Memory B cell (primary cell): ENCODE data around the gene KBTBD13.

Experiments
- ATAC-seq: fragments of 150-1000 bp; cut with Tn5 transposase; 2 replicates; pipeline ENCODE4 v1.10.0; 2021; ENCODE audit warnings: low read depth, mild to moderate bottlenecking, moderate library complexity
- DNase-seq, 2 donors: peaks; one replicate each; pipeline ENCODE4 v3.0.0; 2022; ENCODE audit warnings: low spot score in 2 of 2
- H3K27ac Mint-ChIP-seq: one replicate; pipeline ENCODE4 v1.8.0; 2022; ENCODE audit warnings: mild to moderate bottlenecking, moderate library complexity, mixed read lengths
- H3K27me3 Mint-ChIP-seq: one replicate; pipeline ENCODE4 v1.8.0; 2022; ENCODE audit warnings: mixed read lengths
- H3K36me3 Mint-ChIP-seq: one replicate; pipeline ENCODE4 v1.8.0; 2022; ENCODE audit warnings: mild to moderate bottlenecking, mixed read lengths
- H3K4me1 Mint-ChIP-seq: one replicate; pipeline ENCODE4 v1.8.0; 2022; ENCODE audit warnings: mixed read lengths
- H3K4me3 Mint-ChIP-seq: one replicate; pipeline ENCODE4 v1.8.0; 2022; ENCODE audit warnings: mild to moderate bottlenecking, moderate library complexity, mixed read lengths
- H3K9me3 Mint-ChIP-seq: one replicate; pipeline ENCODE4 v1.8.0; 2022; ENCODE audit warnings: mixed read lengths

Gene KBTBD13

DNA sequence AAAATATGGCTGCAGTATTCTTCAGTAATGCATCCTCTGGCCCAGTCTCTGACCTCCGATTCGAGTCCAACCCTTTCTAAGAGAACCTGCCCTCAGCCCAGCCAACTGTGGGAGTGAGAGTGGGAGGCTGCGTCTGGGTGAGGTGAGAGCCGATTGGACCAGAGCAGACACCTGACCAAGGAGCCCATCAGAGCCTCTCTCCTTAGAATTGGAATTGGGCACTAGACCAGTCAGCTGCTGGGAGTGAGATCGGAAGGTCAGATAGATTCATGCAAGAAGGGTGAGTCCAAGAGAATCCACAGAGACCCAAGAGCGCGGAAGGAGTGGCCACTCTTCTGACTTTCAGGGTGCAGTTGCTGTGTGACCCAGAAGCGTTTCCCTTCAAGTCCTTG is 19.0 kb upstream of the KBTBD13 start:
- H3K27ac Mint-ChIP-seq, result no peak overlapping the region
- no peak for ATAC-seq
- no peaks in the 10 kb centered on the region for H3K4me1 Mint-ChIP-seq

GRCh38 chr15:65058394-65059368 is 17.9 kb upstream of the KBTBD13 start:
- no peaks in the 10 kb centered on the region for H3K36me3 Mint-ChIP-seq
- H3K4me1 Mint-ChIP-seq, result no peaks in the 10 kb centered on the region
- H3K27me3 Mint-ChIP-seq, result peaks cover 4% of the 10 kb centered on the region
- H3K9me3 Mint-ChIP-seq, result no peaks in the 10 kb centered on the region
- no peak overlapping the region for H3K4me3 Mint-ChIP-seq
- no peak for DNase-seq
- ATAC-seq, result no peak
- no peak overlapping the region for H3K27ac Mint-ChIP-seq

More for the DNA sequence above, 19.0 kb upstream of the KBTBD13 start:
- no peaks in the 10 kb centered on the region for H3K9me3 Mint-ChIP-seq
- H3K36me3 Mint-ChIP-seq, result no peaks in the 10 kb centered on the region
- peaks cover 2% of the 10 kb centered on the region for H3K27me3 Mint-ChIP-seq
- DNase-seq, result no peak
- no peak overlapping the region for H3K4me3 Mint-ChIP-seq

DNA sequence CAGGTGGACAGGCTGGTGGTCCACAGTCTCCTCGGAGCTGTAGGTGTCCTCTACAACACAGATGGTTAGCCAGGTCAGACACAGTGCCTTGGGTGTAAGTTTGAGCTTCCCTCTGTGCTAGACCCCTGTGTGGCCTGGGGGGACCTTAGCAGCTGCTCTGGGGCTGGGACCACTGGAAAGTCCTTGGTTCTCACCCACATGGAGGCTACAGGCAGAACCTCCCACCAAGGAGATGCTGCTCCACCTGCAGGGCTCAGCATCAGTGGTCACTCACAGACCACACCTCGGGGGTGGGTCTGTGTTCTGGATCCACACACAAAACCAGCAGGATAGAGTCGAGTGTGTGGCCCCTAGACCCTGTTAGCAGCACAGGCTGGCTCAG is 17.2 kb upstream of the KBTBD13 start:
- no peak overlapping the region for H3K4me3 Mint-ChIP-seq
- DNase-seq (no peak), ATAC-seq (no peak)
- H3K4me1 Mint-ChIP-seq, result no peaks in the 10 kb centered on the region
- H3K36me3 Mint-ChIP-seq, result no peaks in the 10 kb centered on the region
- no peaks in the 10 kb centered on the region for H3K9me3 Mint-ChIP-seq
- H3K27ac Mint-ChIP-seq, result no peak overlapping the region
- H3K27me3 Mint-ChIP-seq, result peaks cover 4% of the 10 kb centered on the region

DNA sequence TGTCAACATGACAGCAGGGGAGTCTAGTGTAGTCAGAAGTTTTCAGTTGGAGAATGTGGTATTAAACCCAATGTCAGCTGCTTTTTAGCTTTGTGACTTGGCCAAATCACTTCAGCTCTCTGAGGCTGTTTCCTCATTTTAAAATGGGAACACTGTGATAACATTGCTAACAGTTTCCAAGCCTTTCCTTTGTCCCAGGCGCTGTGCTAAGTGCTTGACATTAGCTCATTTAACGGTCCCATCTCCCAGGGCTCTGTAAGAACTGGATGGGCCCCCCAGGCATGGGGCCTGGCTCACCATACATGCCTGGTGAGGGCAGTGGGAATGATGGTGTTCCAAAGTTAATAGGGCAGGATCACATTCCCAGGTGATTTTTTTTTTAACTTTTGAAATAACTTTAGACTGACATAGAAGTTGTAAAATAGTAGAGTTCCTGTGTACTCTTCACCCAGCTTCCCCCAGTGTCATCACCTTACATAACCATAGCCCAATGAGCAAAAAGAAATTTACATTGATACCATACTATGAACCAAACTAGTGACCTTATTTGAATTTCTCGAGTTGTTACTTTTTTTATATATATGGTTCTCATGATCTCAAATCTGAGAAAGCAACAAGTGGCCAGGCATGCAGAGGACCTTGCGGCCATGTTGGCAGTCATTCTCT is 16.5 kb upstream of the KBTBD13 start:
- peaks cover 4% of the 10 kb centered on the region for H3K27me3 Mint-ChIP-seq
- no peaks in the 10 kb centered on the region for H3K4me1 Mint-ChIP-seq
- H3K9me3 Mint-ChIP-seq, result no peaks in the 10 kb centered on the region
- DNase-seq (no peak), ATAC-seq (no peak)
- no peaks in the 10 kb centered on the region for H3K36me3 Mint-ChIP-seq
- H3K27ac Mint-ChIP-seq, result no peak overlapping the region
- H3K4me3 Mint-ChIP-seq, result no peak overlapping the region

DNA sequence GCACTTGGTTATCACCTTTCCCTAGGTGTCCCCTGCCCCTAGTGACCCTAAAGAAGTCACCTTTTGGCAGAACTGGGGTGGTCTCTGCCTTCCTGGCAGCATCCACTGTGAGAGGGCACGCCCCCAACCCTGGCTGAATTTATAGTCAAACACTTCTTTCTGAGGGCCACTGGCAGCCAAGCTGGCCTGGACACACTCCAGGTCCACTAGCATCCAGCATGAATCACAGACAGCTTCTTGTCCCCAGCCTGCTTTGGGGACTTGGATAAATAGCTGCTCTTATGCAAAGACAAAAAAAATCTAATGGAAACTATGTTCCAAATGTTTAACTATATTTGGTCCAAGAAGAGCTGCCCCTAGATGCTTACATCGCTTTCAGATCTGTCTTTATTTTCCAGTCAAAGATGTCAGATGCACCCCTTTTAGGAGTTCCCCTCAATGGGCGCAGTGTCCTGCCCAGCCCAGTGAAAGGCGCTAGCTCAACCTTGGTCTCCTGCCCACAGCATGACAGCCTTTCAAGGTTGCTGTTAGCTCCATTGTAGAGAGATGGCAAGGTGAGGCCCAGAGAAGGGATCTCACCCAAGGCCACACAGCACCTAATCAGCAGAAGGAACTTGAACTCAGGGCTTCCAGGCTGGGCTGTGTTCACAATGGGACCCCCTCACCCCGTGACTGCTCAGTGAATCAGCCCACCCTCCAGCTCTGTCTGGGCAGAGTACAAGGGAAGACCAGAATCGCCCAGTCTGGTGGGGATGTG is 15.7 kb upstream of the KBTBD13 start:
- no peak for DNase-seq
- Mint-ChIP-seq H3K27ac (no peak overlapping the region), H3K27me3 (peaks cover 5% of the 10 kb centered on the region)

GRCh38 chr15:65062061-65062460 is 14.5 kb upstream of the KBTBD13 start:
- H3K27ac Mint-ChIP-seq, result no peak overlapping the region

More for the DNA sequence above, 15.7 kb upstream of the KBTBD13 start:
- ATAC-seq, result no peak
- Mint-ChIP-seq H3K36me3 (peaks cover 1% of the 10 kb centered on the region), H3K4me3 (no peak overlapping the region), H3K4me1 (no peaks in the 10 kb centered on the region), H3K9me3 (no peaks in the 10 kb centered on the region)

GRCh38 chr15:65062726-65063125 is 13.8 kb upstream of the KBTBD13 start:
- Mint-ChIP-seq H3K27me3 (peaks cover 8% of the 10 kb centered on the region), H3K9me3 (no peaks in the 10 kb centered on the region), H3K4me1 (peaks cover 3% of the 10 kb centered on the region), H3K27ac (no peak overlapping the region), H3K4me3 (no peak overlapping the region), H3K36me3 (peaks cover 2% of the 10 kb centered on the region)
- no peak for DNase-seq
- ATAC-seq, result no peak

More at GRCh38 chr15:65062061-65062460, 14.5 kb upstream of the KBTBD13 start:
- Mint-ChIP-seq H3K27me3 (peaks cover 5% of the 10 kb centered on the region), H3K36me3 (peaks cover 2% of the 10 kb centered on the region), H3K4me3 (no peak overlapping the region), H3K9me3 (no peaks in the 10 kb centered on the region), H3K4me1 (no peaks in the 10 kb centered on the region)
- no peak for ATAC-seq
- no peak for DNase-seq

- no peak overlapping the region for H3K27ac Mint-ChIP-seq
- no peak overlapping the region for H3K4me3 Mint-ChIP-seq
- H3K4me1 Mint-ChIP-seq, result peaks cover 3% of the 10 kb centered on the region
- ATAC-seq, result no peak
- DNase-seq, result no peak
- peaks cover 12% of the 10 kb centered on the region for H3K27me3 Mint-ChIP-seq
- no peaks in the 10 kb centered on the region for H3K9me3 Mint-ChIP-seq
- H3K36me3 Mint-ChIP-seq, result peaks cover 2% of the 10 kb centered on the region
These were observed 10.4 kb upstream of the KBTBD13 start for GRCh38 chr15:65066001-65066634.

- H3K27me3 Mint-ChIP-seq, result peaks cover 12% of the 10 kb centered on the region
- H3K4me1 Mint-ChIP-seq, result peaks cover 3% of the 10 kb centered on the region
- H3K36me3 Mint-ChIP-seq, result peaks cover 2% of the 10 kb centered on the region
- DNase-seq (no peak), ATAC-seq (no peak)
- no peak overlapping the region for H3K27ac Mint-ChIP-seq
- no peaks in the 10 kb centered on the region for H3K9me3 Mint-ChIP-seq
- H3K4me3 Mint-ChIP-seq, result peak overlapping the region; percentile 59
These were observed 9.8 kb upstream of the KBTBD13 start for GRCh38 chr15:65066635-65067316.

DNA sequence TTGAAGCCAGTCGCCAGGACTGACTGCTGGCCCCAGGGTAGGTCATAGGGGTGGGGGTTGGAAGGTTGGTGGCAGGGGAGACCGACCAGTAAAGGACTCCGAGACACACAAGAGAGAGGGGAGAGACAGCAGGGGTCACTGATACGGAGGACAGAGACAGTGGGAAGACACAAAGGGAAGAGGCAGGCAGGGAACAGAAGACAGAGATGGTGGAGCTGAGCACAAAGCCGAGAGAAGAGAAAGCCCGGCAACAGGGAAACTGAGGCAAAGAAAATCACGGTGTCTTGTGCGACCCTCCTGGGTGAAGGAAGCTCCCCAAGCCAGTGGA is 9.3 kb upstream of the KBTBD13 start:
- no peak for DNase-seq
- Mint-ChIP-seq H3K4me3 (peak overlapping the region; percentile 59), H3K27me3 (peaks cover 12% of the 10 kb centered on the region), H3K9me3 (no peaks in the 10 kb centered on the region), H3K4me1 (peaks cover 3% of the 10 kb centered on the region), H3K27ac (no peak overlapping the region), H3K36me3 (peaks cover 2% of the 10 kb centered on the region)
- ATAC-seq, result no peak

GRCh38 chr15:65067645-65068402 is 8.7 kb upstream of the KBTBD13 start, which contains the start of gene RASL12:
RASL12 (minus strand) TSS chr15:65067991; CDS start chr15:65067835, 156 bp downstream.
- Mint-ChIP-seq H3K4me1 (peaks cover 3% of the 10 kb centered on the region), H3K9me3 (no peaks in the 10 kb centered on the region), H3K4me3 (peak within 1 kb of the TSS; percentile 59), H3K27ac (no peak within 1 kb of the TSS), H3K36me3 (peaks cover 2% of the 10 kb centered on the region), H3K27me3 (peaks cover 12% of the 10 kb centered on the region)
- no peak for DNase-seq
- no peak for ATAC-seq

DNA sequence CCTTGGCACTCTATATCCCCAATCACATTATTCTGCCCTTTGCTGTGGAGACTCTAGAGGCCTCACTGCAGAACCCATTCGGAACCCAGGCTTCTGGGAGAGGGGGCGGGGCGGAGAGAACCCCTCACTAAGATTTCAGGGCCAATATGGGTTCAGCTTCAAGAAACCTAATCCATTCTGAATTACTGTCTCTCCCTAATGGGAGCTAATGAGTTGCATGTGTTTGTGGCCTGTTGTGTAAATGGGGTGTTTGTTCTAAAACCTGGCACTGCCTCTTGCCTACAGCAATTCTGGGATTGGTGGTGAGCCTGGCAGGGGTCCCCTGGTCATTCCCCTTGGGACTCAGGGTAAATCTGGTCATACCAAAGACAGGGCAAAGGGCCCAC is 8.2 kb upstream of the KBTBD13 start:
- DNase-seq (no peak), ATAC-seq (no peak)
- peaks cover 10% of the 10 kb centered on the region for H3K27me3 Mint-ChIP-seq
- H3K4me1 Mint-ChIP-seq, result peaks cover 3% of the 10 kb centered on the region
- peaks cover 2% of the 10 kb centered on the region for H3K36me3 Mint-ChIP-seq
- peak overlapping the region; percentile 12 for H3K4me3 Mint-ChIP-seq
- H3K27ac Mint-ChIP-seq, result no peak overlapping the region
- H3K9me3 Mint-ChIP-seq, result no peaks in the 10 kb centered on the region

- H3K27me3 Mint-ChIP-seq, result peaks cover 10% of the 10 kb centered on the region
- H3K4me1 Mint-ChIP-seq, result peaks cover 3% of the 10 kb centered on the region
- peaks cover 2% of the 10 kb centered on the region for H3K36me3 Mint-ChIP-seq
- no peak overlapping the region for H3K4me3 Mint-ChIP-seq
- ATAC-seq (no peak), DNase-seq (no peak)
- no peaks in the 10 kb centered on the region for H3K9me3 Mint-ChIP-seq
- H3K27ac Mint-ChIP-seq, result no peak overlapping the region
These were observed 7.4 kb upstream of the KBTBD13 start for GRCh38 chr15:65069179-65069578.
